Measurements from ENCODE around the gene STUB1.

DNA sequence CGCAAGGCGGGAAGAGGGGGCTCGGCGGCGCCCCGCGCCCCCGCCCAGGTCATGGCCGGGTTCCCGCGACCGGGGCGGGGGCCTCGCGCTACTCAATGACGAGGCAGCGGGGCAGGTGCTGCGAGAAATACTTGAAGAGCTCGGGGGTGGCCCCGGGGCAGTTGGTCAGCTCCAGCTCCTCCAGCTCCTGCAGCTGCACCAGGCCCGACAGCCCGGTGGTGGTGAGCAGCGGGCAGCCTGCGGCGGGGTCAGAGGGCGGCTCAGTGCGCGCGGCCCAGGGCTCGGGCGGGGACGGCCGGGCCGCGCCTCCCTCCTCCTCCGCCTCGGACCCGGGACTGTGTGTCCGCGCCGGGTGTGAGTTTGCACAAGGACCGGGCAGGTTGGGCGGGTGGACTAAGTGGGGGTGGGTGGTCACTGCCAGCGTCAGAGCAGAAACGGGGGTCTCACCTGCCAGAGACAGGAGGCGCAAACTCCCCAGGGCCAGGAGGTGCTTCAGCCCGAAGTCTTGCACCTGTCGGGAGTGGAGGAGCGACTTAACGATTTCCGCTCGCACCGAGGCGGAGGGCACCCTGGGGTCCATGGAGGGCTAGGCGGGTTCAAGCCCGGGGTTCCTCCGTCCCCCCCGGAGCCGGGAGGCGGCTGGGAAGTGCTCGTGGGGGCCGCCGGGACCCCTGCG is 14.1 kb downstream of the STUB1 start:
- TF ChIP-seq, protein P1, sequence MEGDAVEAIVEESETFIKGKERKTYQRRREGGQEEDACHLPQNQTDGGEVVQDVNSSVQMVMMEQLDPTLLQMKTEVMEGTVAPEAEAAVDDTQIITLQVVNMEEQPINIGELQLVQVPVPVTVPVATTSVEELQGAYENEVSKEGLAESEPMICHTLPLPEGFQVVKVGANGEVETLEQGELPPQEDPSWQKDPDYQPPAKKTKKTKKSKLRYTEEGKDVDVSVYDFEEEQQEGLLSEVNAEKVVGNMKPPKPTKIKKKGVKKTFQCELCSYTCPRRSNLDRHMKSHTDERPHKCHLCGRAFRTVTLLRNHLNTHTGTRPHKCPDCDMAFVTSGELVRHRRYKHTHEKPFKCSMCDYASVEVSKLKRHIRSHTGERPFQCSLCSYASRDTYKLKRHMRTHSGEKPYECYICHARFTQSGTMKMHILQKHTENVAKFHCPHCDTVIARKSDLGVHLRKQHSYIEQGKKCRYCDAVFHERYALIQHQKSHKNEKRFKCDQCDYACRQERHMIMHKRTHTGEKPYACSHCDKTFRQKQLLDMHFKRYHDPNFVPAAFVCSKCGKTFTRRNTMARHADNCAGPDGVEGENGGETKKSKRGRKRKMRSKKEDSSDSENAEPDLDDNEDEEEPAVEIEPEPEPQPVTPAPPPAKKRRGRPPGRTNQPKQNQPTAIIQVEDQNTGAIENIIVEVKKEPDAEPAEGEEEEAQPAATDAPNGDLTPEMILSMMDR (conservative IDR thresholded peaks at IDR 0.05; ENCODE audit: low read length) = no peak
- peak; percentile 100 for TF ChIP-seq EZH2phosphoT487 (IDR thresholded peaks at IDR 0.05; ENCODE audit: borderline replicate concordance, low read depth, low read length)

All from OCI-LY7 (cell line).